ENCODE measurements around the gene ITGBL1.

- TF ChIP-seq, protein P1, sequence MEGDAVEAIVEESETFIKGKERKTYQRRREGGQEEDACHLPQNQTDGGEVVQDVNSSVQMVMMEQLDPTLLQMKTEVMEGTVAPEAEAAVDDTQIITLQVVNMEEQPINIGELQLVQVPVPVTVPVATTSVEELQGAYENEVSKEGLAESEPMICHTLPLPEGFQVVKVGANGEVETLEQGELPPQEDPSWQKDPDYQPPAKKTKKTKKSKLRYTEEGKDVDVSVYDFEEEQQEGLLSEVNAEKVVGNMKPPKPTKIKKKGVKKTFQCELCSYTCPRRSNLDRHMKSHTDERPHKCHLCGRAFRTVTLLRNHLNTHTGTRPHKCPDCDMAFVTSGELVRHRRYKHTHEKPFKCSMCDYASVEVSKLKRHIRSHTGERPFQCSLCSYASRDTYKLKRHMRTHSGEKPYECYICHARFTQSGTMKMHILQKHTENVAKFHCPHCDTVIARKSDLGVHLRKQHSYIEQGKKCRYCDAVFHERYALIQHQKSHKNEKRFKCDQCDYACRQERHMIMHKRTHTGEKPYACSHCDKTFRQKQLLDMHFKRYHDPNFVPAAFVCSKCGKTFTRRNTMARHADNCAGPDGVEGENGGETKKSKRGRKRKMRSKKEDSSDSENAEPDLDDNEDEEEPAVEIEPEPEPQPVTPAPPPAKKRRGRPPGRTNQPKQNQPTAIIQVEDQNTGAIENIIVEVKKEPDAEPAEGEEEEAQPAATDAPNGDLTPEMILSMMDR (IDR thresholded peaks at IDR 0.05) = no peak
- no peak for TF ChIP-seq POLR2A (IDR thresholded peaks at IDR 0.05)
Measured at GRCh38 chr13:101457176-101457575, 4.7 kb downstream of the ITGBL1 start.
